CD14-positive monocyte (primary cell): ENCODE data around the gene KITLG. TPM values are rescaled to one million over a fixed set of nuclear protein-coding genes. Genes with fewer than 3 reads are reported as not detected.

Experiments
- DNase-seq, 3 donors: peaks; one replicate each; pipeline ENCODE4 v3.0.0-alpha.2; 2011 to 2022
- H2AFZ ChIP-seq: 2 replicates; pipeline ENCODE4 v1.6.0; 2012; ENCODE audit warnings: mild to moderate bottlenecking, low read depth, low read length, inconsistent platforms; ENCODE audit not compliant: insufficient read depth, poor library complexity, severe bottlenecking
- H3K27ac ChIP-seq, 2 donors: 1 replicate in 1 of 2; 2 replicates in 1 of 2; pipeline ENCODE4 v1.5.1; 2012 to 2013; ENCODE audit warnings: low read length in 2 of 2, control low read depth in 1 of 2, inconsistent platforms in 1 of 2, low read depth in 1 of 2, mild to moderate bottlenecking in 1 of 2
- H3K27me3 ChIP-seq, 2 donors: one replicate each; pipeline versions ENCODE4 v1.6.0 to v1.6.1; 2011 to 2013; ENCODE audit warnings: low read length in 2 of 2; ENCODE audit not compliant: control insufficient read depth in 2 of 2, insufficient read depth in 2 of 2
- H3K36me3 ChIP-seq, 2 donors: replicated peaks in 1 of 2; 1 replicate in 1 of 2; 2 replicates in 1 of 2; pipeline versions ENCODE4 v1.5.1 to v1.6.1; 2012 to 2013; ENCODE audit warnings: low read length in 2 of 2, control low read depth in 1 of 2, inconsistent platforms in 1 of 2, mild to moderate bottlenecking in 1 of 2; ENCODE audit not compliant: insufficient read depth in 2 of 2, control insufficient read depth in 1 of 2
- H3K4me1 ChIP-seq, 2 donors: 1 replicate in 1 of 2; 2 replicates in 1 of 2; pipeline versions ENCODE4 v1.5.1 to v1.6.1; 2012 to 2013; ENCODE audit warnings: low read length in 2 of 2, control low read depth in 1 of 2, inconsistent platforms in 1 of 2, mild to moderate bottlenecking in 1 of 2, moderate library complexity in 1 of 2; ENCODE audit not compliant: insufficient read depth in 2 of 2, control insufficient read depth in 1 of 2
- H3K4me2 ChIP-seq: replicated peaks from 2 replicates; pipeline ENCODE3; 2012; ENCODE audit warnings: low read length, moderate library complexity, mild to moderate bottlenecking; ENCODE audit not compliant: poor library complexity, severe bottlenecking; ENCODE audit errors: extremely low read depth
- H3K4me3 ChIP-seq, 3 experiments: fragments of 200-600 bp in 1 of 3; sonication (generic) in 1 of 3; replicated peaks in 1 of 3; 1 replicate in 2 of 3; 2 replicates in 1 of 3; pipeline ENCODE4 v1.5.1; 2011 to 2013; ENCODE audit warnings: low read length in 3 of 3, mild to moderate bottlenecking in 3 of 3, control low read depth in 2 of 3, low read depth in 2 of 3, inconsistent platforms in 1 of 3, moderate library complexity in 1 of 3
- H3K79me2 ChIP-seq: 2 replicates; pipeline ENCODE4 v1.6.0; 2012; ENCODE audit warnings: mild to moderate bottlenecking, control low read depth, inconsistent platforms, low read length, moderate library complexity; ENCODE audit not compliant: insufficient read depth
- H3K9ac ChIP-seq: 2 replicates; pipeline ENCODE4 v1.6.0; 2017; ENCODE audit warnings: low read length, mild to moderate bottlenecking; ENCODE audit not compliant: insufficient read depth, poor library complexity, severe bottlenecking
- H3K9me3 ChIP-seq, 2 donors: replicated peaks in 1 of 2; 1 replicate in 1 of 2; 2 replicates in 1 of 2; pipeline versions ENCODE4 v1.5.1 to v1.6.1; 2012 to 2013; ENCODE audit warnings: low read length in 2 of 2, control low read depth in 1 of 2; ENCODE audit not compliant: control insufficient read depth in 1 of 2, insufficient read depth in 1 of 2
- H4K20me1 ChIP-seq: 2 replicates; pipeline ENCODE4 v1.6.0; 2012; ENCODE audit warnings: mild to moderate bottlenecking, low read length, control low read depth, moderate library complexity; ENCODE audit not compliant: insufficient read depth
- H3K27ac Mint-ChIP-seq, 7 donors: one replicate each; pipeline ENCODE4 v1.8.0; 2020; ENCODE audit warnings: mild to moderate bottlenecking in 7 of 7, mixed read lengths in 7 of 7, moderate library complexity in 6 of 7, inconsistent platforms in 2 of 7
- H3K27me3 Mint-ChIP-seq, 3 donors: one replicate each; pipeline ENCODE4 v1.8.0; 2021 to 2022; ENCODE audit warnings: low read depth in 3 of 3, mild to moderate bottlenecking in 3 of 3, mixed read lengths in 3 of 3, moderate library complexity in 3 of 3, inconsistent platforms in 1 of 3
- H3K36me3 Mint-ChIP-seq, 2 donors: one replicate each; pipeline ENCODE4 v1.8.0; 2020; ENCODE audit warnings: mixed read lengths in 2 of 2, inconsistent platforms in 1 of 2, mild to moderate bottlenecking in 1 of 2
- H3K4me1 Mint-ChIP-seq: one replicate; pipeline ENCODE4 v1.8.0; 2020; ENCODE audit warnings: mild to moderate bottlenecking, mixed read lengths
- H3K4me3 Mint-ChIP-seq, 2 donors: one replicate each; pipeline ENCODE4 v1.8.0; 2020; ENCODE audit warnings: mild to moderate bottlenecking in 2 of 2, mixed read lengths in 2 of 2, moderate library complexity in 1 of 2
- H3K9me3 Mint-ChIP-seq, 7 donors: one replicate each; pipeline ENCODE4 v1.8.0; 2020 to 2022; ENCODE audit warnings: mixed read lengths in 7 of 7, mild to moderate bottlenecking in 6 of 7, moderate library complexity in 6 of 7, inconsistent platforms in 2 of 7
- WGBS: methylation state at CpG from one replicate; pipeline ENCODE4 v1.1.5; 2013; ENCODE audit warnings: missing lambda C conversion rate; ENCODE audit not compliant: insufficient coverage; 5-methylcytosine and 5-hydroxymethylcytosine counted together
- intact Hi-C, 2 donors: fragments of 100-400 bp; cut with micrococcal nuclease; formaldehyde crosslinking; loops; one replicate each; pipeline versions ENCODE4 v1.15.0 to v1.15.1; 2023
- polyA plus RNA-seq, 3 donors: library from polyadenylated mRNA; depleted of rRNA in 1 of 3; unstranded in 2 of 3; stranded (reverse) in 1 of 3; fragments of 300-500 nt in 2 of 3; fragments of >200 nt in 1 of 3; fragmentation: Illumina TruSeq in 2 of 3; gene quantifications; 1 replicate in 2 of 3; 2 replicates in 1 of 3; pipeline ENCODE4 v1.2.3, GENCODE V29; 2012 to 2021
- TF ChIP-seq, protein P1 (sequence below): fragments of 200-600 bp; IDR thresholded peaks from one replicate; pipeline ENCODE4 v1.8.0; 2022; ENCODE audit warnings: antibody characterized with exemption, mild to moderate bottlenecking

Gene KITLG
- polyA plus RNA-seq, 3 donors: 0.03 to 0.07 TPM; not detected in 1

DNA sequence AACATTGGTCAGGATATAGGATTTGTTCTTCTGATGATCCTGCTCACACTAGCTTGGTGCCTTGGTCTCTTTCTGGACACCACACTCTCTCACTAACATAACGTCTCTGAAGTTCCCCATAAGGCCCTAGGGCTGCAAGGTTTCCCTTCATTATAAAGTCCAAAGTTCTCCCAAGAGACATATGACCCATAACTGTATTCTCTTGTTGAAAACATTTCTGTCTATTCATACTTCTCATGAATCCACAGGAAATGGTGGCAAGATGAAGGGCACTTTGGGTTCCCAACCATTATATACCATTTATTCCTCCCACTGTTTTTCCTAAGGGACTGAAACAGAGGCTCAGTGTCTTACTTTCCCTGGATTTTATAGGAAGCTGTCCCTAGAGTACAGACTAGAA lies 37.1 kb upstream of the KITLG start:
- no peak overlapping the region for H3K4me3 Mint-ChIP-seq

DNA sequence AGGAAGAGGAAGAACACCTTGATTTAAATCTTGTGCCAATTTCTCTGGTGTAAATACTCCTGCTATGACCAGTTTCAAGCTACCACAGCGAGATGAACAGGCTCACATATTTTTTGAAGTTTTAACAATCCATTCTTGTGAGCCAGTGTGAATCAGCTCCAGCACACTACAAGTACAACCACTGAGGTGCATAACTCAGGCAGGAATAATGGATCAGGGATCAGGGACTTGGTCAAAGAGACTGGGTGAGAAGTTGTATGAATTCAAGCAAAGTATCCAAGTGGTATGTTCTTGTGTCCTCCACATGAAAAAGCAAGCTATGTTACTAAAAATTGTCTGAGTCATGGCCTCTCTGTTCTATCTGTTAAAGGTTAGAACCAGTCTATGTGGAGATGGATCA lies 35.2 kb upstream of the KITLG start:
- Histone ChIP-seq H3K27me3 (no peaks in the 10 kb centered on the region), H3K4me3 (no peak overlapping the region), H3K79me2 (no peaks in the 10 kb centered on the region), H3K4me2 (no peak overlapping the region), H3K9ac (no peak overlapping the region), H3K36me3 (no peaks in the 10 kb centered on the region), H4K20me1 (no peaks in the 10 kb centered on the region), H3K9me3 (peaks cover 0 to 4% of the 10 kb centered on the region in 2 donors), H3K27ac (no peak overlapping the region), H2AFZ (no peak overlapping the region), H3K4me1 (no peaks in the 10 kb centered on the region)
- no peak for DNase-seq
- H3K4me1 Mint-ChIP-seq: no peaks in the 10 kb centered on the region
- no peak overlapping the region for H3K4me3 Mint-ChIP-seq
- TF ChIP-seq, protein P1, sequence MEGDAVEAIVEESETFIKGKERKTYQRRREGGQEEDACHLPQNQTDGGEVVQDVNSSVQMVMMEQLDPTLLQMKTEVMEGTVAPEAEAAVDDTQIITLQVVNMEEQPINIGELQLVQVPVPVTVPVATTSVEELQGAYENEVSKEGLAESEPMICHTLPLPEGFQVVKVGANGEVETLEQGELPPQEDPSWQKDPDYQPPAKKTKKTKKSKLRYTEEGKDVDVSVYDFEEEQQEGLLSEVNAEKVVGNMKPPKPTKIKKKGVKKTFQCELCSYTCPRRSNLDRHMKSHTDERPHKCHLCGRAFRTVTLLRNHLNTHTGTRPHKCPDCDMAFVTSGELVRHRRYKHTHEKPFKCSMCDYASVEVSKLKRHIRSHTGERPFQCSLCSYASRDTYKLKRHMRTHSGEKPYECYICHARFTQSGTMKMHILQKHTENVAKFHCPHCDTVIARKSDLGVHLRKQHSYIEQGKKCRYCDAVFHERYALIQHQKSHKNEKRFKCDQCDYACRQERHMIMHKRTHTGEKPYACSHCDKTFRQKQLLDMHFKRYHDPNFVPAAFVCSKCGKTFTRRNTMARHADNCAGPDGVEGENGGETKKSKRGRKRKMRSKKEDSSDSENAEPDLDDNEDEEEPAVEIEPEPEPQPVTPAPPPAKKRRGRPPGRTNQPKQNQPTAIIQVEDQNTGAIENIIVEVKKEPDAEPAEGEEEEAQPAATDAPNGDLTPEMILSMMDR: no peak
- WGBS: no CpG with 5 or more reads among the region's 1 CpG
- no peak overlapping the region for H3K27ac Mint-ChIP-seq
- intact Hi-C loops: no loop called here
- no peaks in the 10 kb centered on the region for H3K36me3 Mint-ChIP-seq
- H3K27me3 Mint-ChIP-seq: peaks cover 3 to 5% (median 5%) of the 10 kb centered on the region in 3 donors
- peaks cover 0 to 11% (median 3%) of the 10 kb centered on the region in 7 donors for H3K9me3 Mint-ChIP-seq

More for the DNA sequence above, 37.1 kb upstream of the KITLG start:
- intact Hi-C loops: no loop called here
- TF ChIP-seq, protein P1: no peak
- peaks cover 2 to 6% (median 5%) of the 10 kb centered on the region in 3 donors for H3K27me3 Mint-ChIP-seq
- Histone ChIP-seq H3K27me3 (no peaks in the 10 kb centered on the region), H3K9me3 (peaks cover 0 to 3% of the 10 kb centered on the region in 2 donors), H3K4me2 (no peak overlapping the region), H2AFZ (no peak overlapping the region), H3K4me3 (no peak overlapping the region), H3K27ac (no peak overlapping the region), H3K36me3 (no peaks in the 10 kb centered on the region), H3K4me1 (no peaks in the 10 kb centered on the region), H3K9ac (no peak overlapping the region), H4K20me1 (no peaks in the 10 kb centered on the region), H3K79me2 (no peaks in the 10 kb centered on the region)
- no peak for DNase-seq
- no peak overlapping the region for H3K27ac Mint-ChIP-seq
- H3K9me3 Mint-ChIP-seq: peaks cover 0 to 9% (median 4%) of the 10 kb centered on the region in 7 donors
- WGBS: no CpG with 5 or more reads among the region's 1 CpG
- no peaks in the 10 kb centered on the region for H3K36me3 Mint-ChIP-seq
- H3K4me1 Mint-ChIP-seq: no peaks in the 10 kb centered on the region
